ENCODE results near the gene GRPEL1. TPM values are rescaled to one million over a fixed set of nuclear protein-coding genes. Genes with fewer than 3 reads are reported as not detected.

GRPEL1 gene
- total RNA-seq, 1 experiment from 2014 or later = 40.7 TPM

GRCh38 chr4:7096236-7096635 lies 28.4 kb upstream of the GRPEL1 start:
- no peaks in the 10 kb centered on the region for H4K20me1 ChIP-seq (ENCODE audit: control insufficient read depth, insufficient read depth, insufficient read length)
- H2AFZ ChIP-seq (ENCODE audit: low read length) = no peak overlapping the region
- no peak overlapping the region for H2AK5ac ChIP-seq (ENCODE audit: insufficient read length, low read length)
- H2BK5ac ChIP-seq (ENCODE audit: insufficient read length, low read length) = no peak overlapping the region
- no peak overlapping the region for H3K4me2 ChIP-seq (ENCODE audit: insufficient read depth, insufficient read length, low read length)
- H3K27me3 Mint-ChIP-seq (ENCODE audit: low read depth) = peaks cover 95% of the 10 kb centered on the region
- no peak overlapping the region for H3K4ac ChIP-seq (ENCODE audit: low read depth, low read length)
- H3K4me3 Mint-ChIP-seq = no peak overlapping the region
- no peaks in the 10 kb centered on the region; the same call in 1 of the 2 replicates for H3K4me1 ChIP-seq (ENCODE audit: insufficient read depth, low read length)
- no peak overlapping the region for H4K5ac ChIP-seq (ENCODE audit: insufficient read length, low read depth, low read length)
- H3K79me2 ChIP-seq (ENCODE audit: insufficient read depth, low read length) = no peaks in the 10 kb centered on the region
- H3K9me3 ChIP-seq (ENCODE audit: control insufficient read depth, low read depth, low read length) = no peaks in the 10 kb centered on the region
- H2BK12ac ChIP-seq (ENCODE audit: insufficient read length, low read depth, low read length) = no peak overlapping the region
- no peak overlapping the region for H3K23ac ChIP-seq (ENCODE audit: insufficient read length, low read depth, low read length)
- H4K91ac ChIP-seq (ENCODE audit: insufficient read length, low read depth, low read length) = no peak overlapping the region
- peaks cover under 1% of the 10 kb centered on the region in 2 experiments; a peak in 3 of 4 replicates for H3K4me1 Mint-ChIP-seq
- no peak overlapping the region for H2BK120ac ChIP-seq (ENCODE audit: low read depth, low read length, poor library complexity, severe bottlenecking)
- no CpG with 5 or more reads among the region's 7 CpGs for WGBS (ENCODE audit: extremely low coverage, insufficient read length, low lambda C conversion rate)
- no peak for TF ChIP-seq CTCF (conservative IDR thresholded peaks at IDR 0.05)
- H3T11ph ChIP-seq (ENCODE audit: low read length) = no peak overlapping the region
- peaks cover 6% of the 10 kb centered on the region; the same call in 1 of the 2 replicates for H3K27me3 ChIP-seq (ENCODE audit: insufficient read depth, low read length)
- no peak overlapping the region for H4K8ac ChIP-seq (replicated peaks; ENCODE audit: insufficient read length, low read depth, low read length)
- H3K9me3 Mint-ChIP-seq = no peaks in the 10 kb centered on the region
- no peak for DNase-seq
- H2BK20ac ChIP-seq (ENCODE audit: low read depth, low read length, poor library complexity, severe bottlenecking) = no peak overlapping the region
- no peak overlapping the region for H3K14ac ChIP-seq (ENCODE audit: insufficient read depth, low read length)
- H3K27ac ChIP-seq (ENCODE audit: insufficient read length, low read depth, low read length) = no peak overlapping the region
- no peak overlapping the region for H3K56ac ChIP-seq (ENCODE audit: insufficient read length, low read depth, low read length)
- H2BK15ac ChIP-seq (ENCODE audit: low read depth, low read length) = no peak overlapping the region
- no peak overlapping the region for H3K27ac Mint-ChIP-seq
- H3K18ac ChIP-seq (ENCODE audit: insufficient read length, low read depth, low read length) = no peak overlapping the region
- H3K36me3 Mint-ChIP-seq (ENCODE audit: insufficient read depth in 1 of 3, low read depth in 3 of 3) = no peaks in the 10 kb centered on the region
- H3K23me2 ChIP-seq (ENCODE audit: insufficient read length, low read depth, low read length, poor library complexity, severe bottlenecking) = no peaks in the 10 kb centered on the region
- no peak overlapping the region for H3K9ac ChIP-seq (ENCODE audit: extremely low read depth, insufficient read length, low read length)
- no peaks in the 10 kb centered on the region for H3K79me1 ChIP-seq (ENCODE audit: insufficient read depth, low read depth, low read length, poor library complexity, severe bottlenecking)

All from H9 (cell line).